Stimulated activated CD8-positive, alpha-beta memory T cell treated with anti-CD3 and anti-CD28 coated beads, Interleukin-7, amount 100 ng/mL, for 48 hours (primary cell): ENCODE results near the gene CERKL.

Experiments
- DNase-seq, 2 donors: peaks; one replicate each; pipeline ENCODE4 v3.0.0-alpha.2; 2020; ENCODE audit warnings: low read depth in 1 of 2; ENCODE audit errors: extremely low read depth in 1 of 2

The CERKL gene

DNA sequence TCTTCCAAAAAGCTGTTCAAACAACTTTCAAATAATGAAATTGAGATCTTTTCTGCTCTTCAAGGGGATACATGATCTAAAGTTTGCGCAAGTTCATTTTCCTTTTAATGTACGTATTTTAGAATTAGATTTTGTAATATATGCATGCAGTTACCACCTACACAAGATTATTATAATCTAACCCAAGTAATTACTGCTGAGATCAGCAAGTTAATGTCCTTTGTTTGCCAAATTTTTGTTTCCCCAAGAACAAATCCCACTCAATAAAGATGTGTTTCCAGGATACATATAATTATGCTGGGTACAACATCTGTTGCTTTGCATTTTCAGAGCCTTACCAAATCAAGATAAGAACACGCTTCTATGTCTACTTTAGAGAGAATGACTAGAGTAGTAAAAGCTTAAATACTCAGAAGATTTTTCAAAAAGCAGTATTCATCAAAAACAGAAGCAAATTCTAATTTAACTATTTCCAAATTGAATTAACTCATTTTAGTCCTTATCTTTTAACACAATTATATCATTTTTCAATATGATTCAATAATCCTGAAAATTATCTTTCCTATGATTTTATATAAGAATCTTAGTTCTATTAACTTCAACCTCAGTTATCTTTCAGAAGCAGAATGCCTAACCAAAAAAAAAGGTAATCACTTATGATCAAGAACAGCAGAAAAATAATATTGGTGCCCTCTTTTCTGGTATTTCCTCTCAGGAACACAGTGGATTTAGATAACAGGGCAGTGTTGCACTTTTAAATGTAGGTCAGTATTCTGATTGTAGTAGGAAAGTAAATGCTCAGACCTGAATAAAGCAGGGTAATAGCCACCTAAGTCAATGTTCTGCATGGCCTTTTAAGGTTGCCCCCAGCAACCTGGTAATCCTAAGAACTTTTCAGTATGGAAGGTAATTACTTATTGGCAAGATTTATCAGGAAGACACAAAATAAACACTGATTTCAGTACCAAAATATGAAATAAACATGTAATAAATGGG, 28.0 kb downstream of the CERKL start:
- DNase-seq = no peak

DNA sequence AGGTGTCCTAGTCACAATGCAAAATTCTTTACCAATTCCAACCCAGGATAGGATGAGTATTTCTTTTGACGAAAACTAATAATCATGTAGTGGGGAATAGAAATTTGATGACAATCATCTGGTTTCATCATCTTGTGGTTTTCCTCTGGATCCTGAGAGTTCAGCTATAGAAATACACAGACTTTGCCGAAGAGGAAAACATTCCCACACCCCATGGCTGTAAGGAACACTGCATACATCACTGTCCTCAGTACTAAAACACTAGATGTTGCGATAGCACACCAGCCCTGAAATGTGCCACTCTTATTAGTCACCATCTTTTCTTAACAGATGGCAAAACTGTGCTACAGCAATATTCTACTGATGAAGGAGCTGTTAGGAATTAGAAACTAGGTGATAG, 29.4 kb downstream of the CERKL start:
- DNase-seq = no peak

DNA sequence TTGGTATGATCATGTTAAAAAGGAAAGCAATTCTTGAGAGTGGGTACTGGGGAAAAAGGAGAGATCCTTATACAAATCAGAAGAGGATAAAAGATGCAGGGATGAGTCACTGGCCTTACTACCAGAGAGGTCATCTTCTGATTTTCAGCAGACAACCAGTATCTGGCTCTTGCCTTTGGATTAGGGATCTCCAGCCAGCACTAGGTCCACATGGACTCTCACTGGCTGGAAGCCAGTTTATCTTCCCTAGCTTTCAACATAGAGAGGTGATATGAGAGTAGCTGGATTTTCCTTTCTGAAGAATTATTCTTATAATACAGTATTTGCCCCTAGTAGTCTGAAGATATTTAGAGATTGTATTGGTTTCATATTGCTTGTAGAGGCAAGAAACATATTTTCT, 30.2 kb downstream of the CERKL start:
- DNase-seq = no peak

DNA sequence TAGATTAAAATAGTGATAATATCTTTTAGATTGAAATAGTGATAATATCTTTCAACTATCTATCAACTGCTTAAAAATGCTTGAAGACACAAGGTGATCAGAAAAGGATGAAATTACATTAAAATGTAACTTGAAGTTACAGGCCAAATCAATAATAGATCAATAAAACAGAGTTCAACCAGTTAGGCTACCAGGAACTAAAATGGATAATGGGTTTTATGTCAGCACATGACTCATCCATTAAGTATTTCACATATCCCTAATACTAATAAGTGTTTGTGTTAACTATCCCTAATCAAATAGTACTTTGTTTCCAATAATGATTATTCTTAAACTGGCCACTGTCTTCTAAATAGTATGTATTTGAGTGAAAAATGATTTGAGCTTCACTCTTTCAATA, 33.7 kb downstream of the CERKL start:
- DNase-seq = no peak

DNA sequence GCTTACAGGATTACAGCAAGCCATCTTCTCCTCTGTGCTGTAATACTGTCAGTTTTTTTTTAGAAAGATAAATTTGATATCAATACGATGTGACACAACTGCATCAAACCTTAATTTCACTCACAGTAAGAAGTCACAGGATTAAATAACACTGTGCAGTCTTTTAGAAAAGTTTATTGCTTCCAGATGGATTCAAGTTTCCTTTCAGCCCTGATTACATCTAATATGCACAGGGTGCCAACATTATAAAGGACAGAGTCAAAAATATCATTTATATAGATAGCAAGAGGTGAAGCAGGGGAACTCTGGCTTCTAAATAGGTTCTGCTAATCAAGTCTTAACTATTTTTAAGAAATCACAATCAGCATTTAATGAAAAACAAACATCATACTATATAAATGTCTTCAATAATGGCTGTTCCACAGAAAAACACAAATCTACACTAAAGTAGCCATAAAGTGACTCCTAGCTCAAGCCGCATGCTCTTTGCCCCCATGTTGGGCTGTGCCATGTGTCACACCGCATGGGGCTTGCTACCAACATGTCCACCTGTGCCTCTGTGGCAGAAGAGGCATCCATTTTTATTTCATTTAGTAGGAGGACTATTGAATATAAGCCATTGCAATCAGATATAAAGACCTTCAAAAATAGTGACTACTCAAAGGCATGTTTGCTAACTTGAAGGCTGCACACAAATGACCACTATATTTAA, 35.0 kb downstream of the CERKL start:
- no peak for DNase-seq

DNA sequence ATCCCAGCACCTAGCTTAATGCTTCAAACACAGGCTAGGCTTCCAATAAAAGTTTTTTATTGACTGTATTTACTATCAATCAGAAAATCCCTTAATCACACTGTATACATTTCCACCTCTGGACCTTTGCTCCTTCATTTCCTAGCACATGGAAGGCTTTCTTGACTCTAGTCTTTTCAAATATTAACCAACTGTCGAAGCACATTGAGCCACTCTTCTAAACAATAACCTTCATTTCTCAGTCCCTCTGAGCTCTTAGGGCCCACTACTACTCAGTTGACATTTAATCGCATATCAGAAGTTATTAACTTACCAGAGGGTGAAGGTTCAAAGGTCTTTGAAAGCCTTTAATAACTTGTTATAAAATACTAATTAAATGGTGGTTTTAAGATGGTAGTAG, 37.4 kb downstream of the CERKL start:
- DNase-seq = no peak

DNA sequence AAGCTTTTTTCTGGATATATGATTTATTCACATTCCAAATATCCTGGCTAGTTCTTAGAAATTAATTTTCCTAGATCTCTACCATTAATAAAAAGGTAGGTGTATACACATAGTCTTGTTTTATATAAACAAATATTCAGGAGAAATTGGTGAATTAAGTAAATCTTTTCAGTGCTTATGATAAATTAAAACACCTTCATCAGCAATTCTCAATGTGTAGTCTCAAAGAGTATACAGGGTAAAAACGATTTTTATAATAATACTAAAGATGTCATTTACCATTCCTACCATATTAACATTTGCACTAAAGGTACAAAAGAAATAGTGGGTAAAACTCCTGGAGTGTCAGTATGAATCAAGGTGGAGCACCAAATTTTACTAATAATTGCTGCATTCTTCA, 40.2 kb downstream of the CERKL start:
- DNase-seq = no peak

DNA sequence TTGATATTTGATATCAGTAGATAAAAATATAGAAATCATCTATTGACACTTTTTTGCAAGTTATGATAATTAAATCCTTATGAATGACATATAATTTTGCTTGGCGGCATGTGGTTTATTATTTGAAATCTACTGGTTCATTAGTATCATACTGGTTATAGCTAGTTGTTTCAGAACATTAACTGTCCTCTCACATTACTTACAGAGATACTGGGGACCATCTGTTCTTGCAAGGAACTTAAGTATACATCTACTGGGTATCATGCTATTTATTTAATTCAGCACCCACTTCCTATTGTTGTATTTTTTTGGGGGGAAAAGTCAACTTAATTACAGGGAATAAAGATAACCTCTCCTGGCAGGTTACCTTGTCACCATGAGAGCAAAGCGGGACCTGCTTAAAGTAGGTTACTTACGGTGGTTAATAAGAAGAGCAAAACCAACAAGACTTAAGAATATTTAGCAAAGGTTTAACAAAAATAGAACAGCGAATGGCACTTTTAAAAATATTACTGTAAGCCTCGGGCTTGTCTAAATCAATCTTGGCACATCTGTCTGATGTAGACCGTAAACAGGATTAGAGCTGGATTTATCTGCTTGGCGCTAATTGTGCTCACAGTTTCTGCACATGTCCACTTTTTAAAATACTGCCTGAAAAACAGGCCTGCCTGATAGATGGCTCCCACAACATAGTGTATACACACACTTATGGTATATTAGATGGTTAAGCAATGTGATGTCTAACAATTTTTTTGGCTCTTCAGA, 41.8 kb downstream of the CERKL start:
- no peak for DNase-seq

DNA sequence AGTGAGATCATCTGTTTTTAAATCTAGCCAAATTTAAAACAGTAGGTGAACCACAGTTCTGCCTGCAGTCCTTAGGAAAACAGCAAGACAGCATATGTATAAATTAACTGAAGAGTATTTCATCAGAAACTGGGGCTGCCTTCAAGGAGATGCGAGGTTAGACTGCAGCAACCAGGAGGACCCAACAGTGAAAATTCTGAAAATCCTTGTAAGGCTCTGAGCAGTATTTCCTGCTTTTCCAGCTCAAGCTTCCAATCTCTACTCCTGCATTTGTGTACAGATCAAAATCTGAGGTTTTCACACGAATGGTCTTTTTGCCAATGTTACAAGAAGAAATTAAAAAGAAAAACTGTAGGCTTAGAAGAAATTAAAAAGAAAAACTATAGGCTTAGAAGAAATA, 43.7 kb downstream of the CERKL start:
- no peak for DNase-seq

DNA sequence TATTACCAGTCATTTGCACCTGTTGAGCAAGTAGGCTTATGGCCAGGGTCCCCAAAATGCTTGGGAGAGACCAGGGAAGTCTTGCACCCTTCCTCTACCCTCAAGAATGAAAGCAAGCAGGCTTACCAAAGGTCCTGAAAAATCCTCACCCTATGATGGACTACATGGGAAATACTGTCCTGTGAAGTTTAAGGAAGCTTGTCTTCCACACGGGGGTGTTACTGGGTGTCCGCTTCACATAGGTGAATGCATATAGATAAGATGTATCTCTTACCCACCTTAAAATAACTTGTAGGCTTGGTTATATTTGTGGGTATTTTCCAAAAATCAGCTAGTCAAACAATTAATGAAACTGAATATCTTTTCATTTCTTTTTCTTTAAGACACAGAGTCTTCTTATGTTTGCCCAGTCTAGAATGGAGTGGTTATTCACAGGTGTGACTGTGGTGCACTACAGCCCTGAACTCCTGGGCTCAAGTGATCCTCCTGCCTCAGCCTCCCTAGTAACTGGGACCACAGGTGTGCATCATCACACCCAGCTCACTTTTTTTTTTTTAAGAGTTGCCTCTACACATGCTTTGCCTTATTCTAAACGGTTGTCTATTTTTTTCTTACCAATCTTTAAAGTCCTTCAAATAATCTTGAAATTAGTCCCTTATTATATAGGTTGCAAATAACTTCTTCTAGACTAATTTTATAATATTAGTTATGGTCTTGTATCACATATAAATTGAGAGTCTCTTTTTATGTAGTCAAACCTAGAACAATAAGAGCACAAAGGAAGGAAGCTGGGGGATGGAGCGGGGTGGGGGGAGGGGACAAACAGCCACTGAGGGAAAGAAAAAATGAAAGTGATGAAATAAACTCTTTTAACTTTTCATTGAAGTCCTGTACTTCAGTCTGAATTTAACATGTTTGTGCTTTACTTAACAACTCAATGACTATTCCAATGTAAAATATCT, 49.0 kb downstream of the CERKL start:
- DNase-seq = no peak

DNA sequence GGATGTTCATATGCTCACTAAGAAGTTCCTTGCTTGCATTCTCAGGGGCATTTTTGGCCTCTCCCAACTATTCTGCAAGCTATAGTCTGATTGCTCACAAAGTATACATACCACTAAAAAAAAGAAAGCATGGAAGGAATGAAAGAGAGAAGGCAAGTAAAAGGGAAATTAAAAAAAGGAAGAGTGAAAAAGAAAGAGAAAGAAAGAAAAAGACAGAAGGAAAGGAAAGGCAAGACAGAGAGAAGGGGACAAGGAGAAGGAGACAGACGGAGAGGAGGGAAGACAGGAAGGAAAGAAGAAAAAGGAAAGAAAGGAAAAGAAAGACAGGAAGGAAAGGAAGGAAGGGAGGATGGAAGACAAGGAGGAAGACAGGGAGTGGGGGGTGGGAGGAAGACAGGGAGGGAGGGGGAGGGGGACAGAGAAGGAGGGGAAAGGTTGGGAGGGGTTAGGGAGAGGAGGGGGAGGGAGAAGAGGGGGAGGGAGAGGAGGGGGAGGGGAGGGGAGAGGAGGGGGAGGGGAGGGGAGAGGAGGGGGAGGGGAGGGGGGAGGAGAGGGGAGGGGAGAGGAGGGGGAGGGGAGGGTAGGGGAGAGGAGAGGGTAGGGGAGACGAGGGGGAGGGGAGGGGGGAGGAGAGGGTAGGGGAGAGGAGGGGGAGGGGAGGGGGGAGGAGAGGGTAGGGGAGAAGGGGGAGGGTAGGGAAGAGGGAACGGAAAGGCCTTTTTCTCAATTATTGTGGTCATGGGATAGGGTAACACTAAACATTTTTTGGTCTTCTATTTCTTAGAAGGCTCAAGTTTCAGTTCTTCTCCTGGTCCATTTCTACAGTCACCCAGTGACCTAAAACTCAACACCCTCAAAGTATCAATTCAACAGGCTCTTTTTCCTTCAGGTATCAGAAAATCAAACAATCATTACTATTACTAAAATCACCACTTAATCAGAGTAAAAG, 50.7 kb downstream of the CERKL start:
- no peak for DNase-seq

DNA sequence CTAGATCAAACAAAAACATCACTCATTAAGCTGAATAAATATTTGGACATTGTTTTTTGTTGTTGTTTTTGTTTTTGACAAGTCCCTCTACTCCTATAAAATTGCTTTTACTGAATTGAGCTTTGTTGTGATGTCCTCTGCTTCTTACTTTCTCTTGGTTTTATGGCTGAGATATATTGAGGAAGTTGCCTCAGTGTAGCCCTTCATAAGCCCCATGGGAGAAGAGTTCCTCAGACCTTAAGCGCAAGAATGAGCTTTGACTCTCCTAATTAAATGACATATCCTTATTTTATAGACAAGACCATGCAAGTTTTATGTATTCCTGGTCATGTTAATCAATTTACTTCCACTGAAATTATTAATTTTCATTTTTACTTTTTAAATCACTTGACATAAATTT, 54.9 kb downstream of the CERKL start:
- DNase-seq = no peak

DNA sequence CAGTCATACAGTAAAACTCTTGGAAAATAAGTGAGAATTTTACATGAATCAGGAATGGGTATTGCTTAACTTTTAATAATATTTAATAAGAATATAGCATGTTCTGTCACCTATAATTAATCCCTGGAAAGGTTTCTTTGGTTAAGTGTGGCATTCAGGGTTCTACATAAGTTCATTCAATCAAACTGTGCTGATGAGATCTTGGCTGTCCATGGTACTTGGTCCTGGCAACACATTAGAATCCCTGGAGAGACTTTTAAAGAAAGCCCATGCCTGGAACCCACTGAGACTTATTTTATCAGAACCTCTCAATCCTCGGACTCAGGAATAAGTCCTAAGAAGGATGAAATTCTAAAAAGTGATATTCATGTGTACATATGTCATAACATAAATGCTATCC, 60.3 kb downstream of the CERKL start:
- no peak for DNase-seq

DNA sequence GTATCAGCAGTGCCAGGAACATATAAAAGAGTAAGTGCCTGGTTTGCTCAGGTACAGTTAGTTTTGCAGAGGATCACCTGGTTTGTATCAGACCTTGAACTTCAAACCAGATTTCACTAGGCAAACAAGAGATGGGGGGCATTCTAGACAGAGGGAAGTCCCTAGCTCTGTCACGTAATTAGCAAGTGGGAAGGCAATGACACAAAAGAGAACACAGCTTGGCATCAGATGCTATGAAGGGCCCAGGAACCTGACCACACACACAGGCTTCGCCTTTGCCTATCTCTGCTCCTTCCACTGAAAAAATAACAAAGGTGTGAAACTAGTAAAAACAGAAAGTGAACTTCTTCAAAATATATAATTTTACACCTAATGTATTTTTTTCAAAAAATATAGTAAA, 62.6 kb downstream of the CERKL start:
- no peak for DNase-seq

DNA sequence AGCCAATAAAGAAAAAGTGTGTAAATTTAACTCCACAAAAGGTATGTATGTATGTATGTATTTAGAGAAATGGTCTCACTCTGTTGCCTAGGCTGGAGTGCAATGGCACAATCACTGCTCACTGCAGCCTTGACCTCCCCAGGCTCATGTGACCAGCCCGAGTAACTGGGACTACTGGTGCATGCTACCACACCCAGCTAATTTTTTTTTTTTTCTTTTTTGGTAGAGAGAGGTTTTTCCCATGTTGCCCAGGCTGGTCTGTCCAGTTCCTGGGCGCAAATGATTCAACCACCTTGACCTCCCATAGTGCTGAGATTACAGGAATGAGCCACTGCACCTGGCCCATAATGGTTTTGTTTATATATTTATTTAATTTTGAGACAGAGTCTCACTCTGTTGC, 67.1 kb downstream of the CERKL start:
- DNase-seq = no peak

DNA sequence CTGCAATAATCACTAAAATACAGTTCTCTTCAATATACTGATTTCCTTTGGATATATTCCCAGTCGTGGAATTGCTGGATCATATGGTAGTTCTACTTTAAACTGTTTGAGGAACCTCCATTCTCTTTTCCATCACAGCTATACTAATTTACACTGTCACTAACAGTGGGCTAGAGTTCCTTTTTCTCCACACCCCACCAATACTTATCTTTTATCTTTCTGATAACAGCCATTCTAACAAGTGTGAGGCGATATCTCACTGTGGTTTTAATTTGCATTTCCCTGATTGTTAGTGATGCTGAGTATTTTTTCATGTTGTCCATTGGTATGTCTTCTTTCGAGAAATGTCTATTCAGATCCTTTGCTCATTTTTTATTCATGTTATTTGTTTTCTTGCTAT, 68.4 kb downstream of the CERKL start:
- no peak for DNase-seq

DNA sequence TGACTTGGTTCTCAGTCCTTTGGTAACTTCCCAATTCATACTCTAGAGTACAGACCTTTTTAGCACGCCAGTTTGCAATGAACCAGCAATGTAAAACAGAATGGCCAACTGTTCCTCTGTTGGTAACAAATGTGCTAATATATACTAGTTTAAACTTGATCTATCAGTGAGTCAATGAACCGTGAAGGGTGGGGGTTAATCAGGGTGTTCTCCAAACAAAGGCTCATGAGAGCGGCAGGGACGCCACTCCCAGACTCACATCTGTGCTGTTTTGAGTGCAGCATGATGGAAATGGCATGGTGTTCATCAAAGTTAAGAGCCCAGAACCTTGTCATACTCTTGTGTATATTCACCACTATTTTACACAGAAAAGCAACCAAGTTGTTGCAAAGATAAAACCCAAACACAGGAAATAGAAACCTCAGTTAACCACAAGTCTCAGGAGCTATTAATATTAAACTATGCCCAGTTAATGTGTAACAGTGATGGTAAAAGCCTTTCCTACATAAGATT, 70.3 kb downstream of the CERKL start:
- no peak for DNase-seq

DNA sequence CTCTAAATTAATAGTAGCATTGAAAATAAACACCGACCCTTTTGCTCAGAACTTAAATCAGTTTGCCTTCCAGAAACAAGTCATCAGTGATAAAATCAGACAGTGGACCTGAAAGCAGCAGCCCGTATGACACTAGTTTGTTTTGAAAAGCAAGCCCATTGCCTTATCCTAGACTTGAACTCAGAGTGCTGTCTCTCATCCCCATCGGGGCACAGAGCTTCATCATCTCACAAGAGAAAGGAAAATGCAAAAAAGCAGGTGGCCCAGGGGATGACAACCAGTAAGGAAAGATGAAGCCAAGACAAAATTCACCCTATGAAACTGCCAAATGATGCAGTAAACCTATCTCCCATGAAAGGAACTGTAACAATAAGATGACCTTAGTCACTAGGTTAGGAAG, 71.2 kb downstream of the CERKL start:
- no peak for DNase-seq

DNA sequence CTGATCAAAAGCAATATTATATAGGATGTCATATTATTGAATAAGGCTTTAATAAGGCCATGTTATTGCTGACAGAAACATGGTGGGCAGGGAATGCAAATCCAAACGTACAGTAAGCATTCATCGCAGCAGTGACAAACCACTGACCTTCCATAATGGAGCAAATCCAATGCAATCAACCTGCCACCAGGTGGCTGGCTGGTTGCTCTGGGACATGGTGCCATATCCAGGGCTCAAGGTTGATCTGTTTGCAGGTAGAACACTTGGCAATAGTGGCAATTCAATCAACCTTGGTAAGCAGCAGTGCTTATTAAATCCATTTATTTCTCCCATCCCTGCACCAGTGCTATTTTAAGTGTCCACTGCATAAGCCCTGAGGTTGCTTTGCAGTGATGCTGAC, 75.4 kb downstream of the CERKL start:
- DNase-seq = no peak
